Measurements from ENCODE around the gene RPA3.

- TF ChIP-seq CTCF (IDR thresholded peaks at IDR 0.05) (no peak), POLR2A (IDR thresholded peaks at IDR 0.05) (no peak)
Observed at GRCh38 chr7:7737674-7738073, 19.3 kb upstream of the RPA3 start.
